Left lung (tissue), 10 donors: ENCODE results near the gene NUCB2. TPM values are rescaled to one million over a fixed set of nuclear protein-coding genes. Genes with fewer than 3 reads are reported as not detected.

Source experiments
- ATAC-seq: fragments of 200-7000 bp; cut with Tn5 transposase; one replicate; pipeline ENCODE4 v1.9.1; 2020; ENCODE audit warnings: moderate library complexity
- DNase-seq, 4 donors: peaks; one replicate each; pipeline ENCODE4 v3.0.0-alpha.2; 2013 to 2020
- H3K27ac ChIP-seq, 2 donors: fragments of 200-600 bp; sonication (generic) in 1 of 2; one replicate each; pipeline versions ENCODE4 v1.5.0 to v1.8.0; 2020 to 2021
- H3K27me3 ChIP-seq, 2 donors: fragments of 200-600 bp; sonication (generic) in 1 of 2; one replicate each; pipeline versions ENCODE4 v1.5.0 to v1.8.0; 2020 to 2021
- H3K36me3 ChIP-seq, 2 donors: fragments of 200-600 bp; sonication (generic) in 1 of 2; one replicate each; pipeline versions ENCODE4 v1.5.0 to v1.8.0; 2020 to 2021
- H3K4me1 ChIP-seq, 2 donors: fragments of 200-600 bp; one replicate each; pipeline ENCODE4 v1.8.0; 2021
- H3K4me3 ChIP-seq, 2 donors: fragments of 200-600 bp; sonication (generic) in 1 of 2; one replicate each; pipeline versions ENCODE4 v1.5.0 to v1.8.0; 2020 to 2021; ENCODE audit warnings: mild to moderate bottlenecking in 1 of 2
- H3K9me3 ChIP-seq, 2 donors: fragments of 200-600 bp; sonication (generic) in 1 of 2; one replicate each; pipeline versions ENCODE4 v1.5.0 to v1.8.0; 2020 to 2021
- intact Hi-C, 2 donors: fragments of 100-400 bp; cut with DNase I; formaldehyde crosslinking; loops; one replicate each; pipeline versions ENCODE4 v1.11.2 to v1.14.2; 2022
- polyA plus RNA-seq, 6 donors: library from polyadenylated mRNA; unstranded; fragments of 120-200 nt; gene quantifications; one replicate each; pipeline ENCODE4 v1.2.1, GENCODE V29; 2013; ENCODE audit not compliant: insufficient read length in 6 of 6
- total RNA-seq, 2 donors: library from RNA; stranded (reverse); fragmentation: NEBNext Ultra II Directional; extraction: Animal tissue kit (Norgen Biotek cat#: 25700); gene quantifications; one replicate each; pipeline ENCODE4 v1.2.1, GENCODE V29; 2021
- TF ChIP-seq, protein P1 (sequence below), 2 donors: fragments of 200-600 bp; sonication (generic) in 1 of 2; IDR thresholded peaks; one replicate each; pipeline versions ENCODE4 v1.5.0 to v1.8.0; 2021; ENCODE audit warnings: antibody characterized with exemption in 2 of 2
- donor health status: DM: no; HTN: yes; CAD: no.
- donor health status: DM: no; HTN: no; CAD: no.

The NUCB2 gene
- total and polyA plus RNA-seq, 8 donors: 77.3 to 132 (median 93.4) TPM

DNA sequence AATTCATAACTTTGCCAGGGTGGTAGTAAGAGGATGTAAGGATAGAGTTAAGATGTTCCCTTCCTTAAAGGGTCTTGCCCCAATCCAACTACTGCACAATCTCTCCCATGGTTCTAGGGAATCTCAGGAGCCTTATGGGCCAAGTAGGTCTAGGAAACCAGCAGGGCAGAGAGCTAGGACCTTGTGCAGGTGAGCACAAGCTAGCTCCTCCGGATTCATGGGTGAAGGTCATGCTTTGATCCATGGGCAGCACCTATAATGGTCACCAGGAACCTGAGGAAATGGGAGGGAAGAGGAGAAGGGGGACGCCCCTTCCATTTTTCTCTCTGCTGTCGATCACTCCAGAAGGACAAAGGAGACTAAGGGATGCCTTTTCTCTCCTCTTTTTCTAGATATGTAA, 95.1 kb downstream of the NUCB2 start:
- H3K9me3 ChIP-seq: peaks cover 19 to 77% of the 10 kb centered on the region in 2 donors
- no peaks in the 10 kb centered on the region for H3K27me3 ChIP-seq
- peaks cover 0 to 98% of the 10 kb centered on the region in 2 donors for H3K36me3 ChIP-seq
- no peak overlapping the region for H3K4me3 ChIP-seq
- TF ChIP-seq, protein P1, sequence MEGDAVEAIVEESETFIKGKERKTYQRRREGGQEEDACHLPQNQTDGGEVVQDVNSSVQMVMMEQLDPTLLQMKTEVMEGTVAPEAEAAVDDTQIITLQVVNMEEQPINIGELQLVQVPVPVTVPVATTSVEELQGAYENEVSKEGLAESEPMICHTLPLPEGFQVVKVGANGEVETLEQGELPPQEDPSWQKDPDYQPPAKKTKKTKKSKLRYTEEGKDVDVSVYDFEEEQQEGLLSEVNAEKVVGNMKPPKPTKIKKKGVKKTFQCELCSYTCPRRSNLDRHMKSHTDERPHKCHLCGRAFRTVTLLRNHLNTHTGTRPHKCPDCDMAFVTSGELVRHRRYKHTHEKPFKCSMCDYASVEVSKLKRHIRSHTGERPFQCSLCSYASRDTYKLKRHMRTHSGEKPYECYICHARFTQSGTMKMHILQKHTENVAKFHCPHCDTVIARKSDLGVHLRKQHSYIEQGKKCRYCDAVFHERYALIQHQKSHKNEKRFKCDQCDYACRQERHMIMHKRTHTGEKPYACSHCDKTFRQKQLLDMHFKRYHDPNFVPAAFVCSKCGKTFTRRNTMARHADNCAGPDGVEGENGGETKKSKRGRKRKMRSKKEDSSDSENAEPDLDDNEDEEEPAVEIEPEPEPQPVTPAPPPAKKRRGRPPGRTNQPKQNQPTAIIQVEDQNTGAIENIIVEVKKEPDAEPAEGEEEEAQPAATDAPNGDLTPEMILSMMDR (IDR thresholded peaks at IDR 0.05): no peak
- no peak for ATAC-seq
- no peaks in the 10 kb centered on the region for H3K4me1 ChIP-seq
- no peak overlapping the region for H3K27ac ChIP-seq
- intact Hi-C loops: no loop called here
- no peak for DNase-seq

GRCh38 chr11:17375547-17375946, 99.0 kb downstream of the NUCB2 start:
- DNase-seq: no peak
- Histone ChIP-seq H3K27ac (no peak overlapping the region), H3K36me3 (peaks cover 0 to 80% of the 10 kb centered on the region in 2 donors), H3K27me3 (no peaks in the 10 kb centered on the region), H3K4me1 (no peaks in the 10 kb centered on the region), H3K9me3 (peaks cover 15 to 61% of the 10 kb centered on the region in 2 donors), H3K4me3 (no peak overlapping the region)
- ATAC-seq: no peak
- intact Hi-C loops: no loop called here
- TF ChIP-seq, protein P1 (IDR thresholded peaks at IDR 0.05): no peak

DNA sequence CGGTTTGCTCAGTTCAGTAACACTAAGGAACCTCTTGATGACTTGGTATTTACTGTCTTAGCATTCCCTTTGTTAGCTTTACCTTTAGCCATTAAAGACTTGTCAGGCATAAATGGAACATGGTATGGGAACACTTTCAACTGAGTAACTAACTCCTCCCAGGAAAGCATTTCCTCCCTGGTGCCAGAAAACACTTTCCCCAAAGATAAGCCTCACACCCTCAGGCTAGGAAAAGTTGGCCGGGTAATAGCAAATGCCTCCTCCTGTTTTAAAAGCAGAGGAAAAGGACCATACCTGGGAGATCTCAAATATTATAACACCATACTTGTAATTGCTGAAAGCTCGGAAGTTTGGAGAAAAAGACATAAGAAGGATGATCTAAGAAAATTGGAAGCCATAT, 100.0 kb downstream of the NUCB2 start:
- no peak for ATAC-seq
- no peak for DNase-seq
- intact Hi-C loops: no loop called here
- H3K9me3 ChIP-seq: peaks cover 15 to 52% of the 10 kb centered on the region in 2 donors
- no peaks in the 10 kb centered on the region for H3K4me1 ChIP-seq
- peaks cover 0 to 71% of the 10 kb centered on the region in 2 donors for H3K36me3 ChIP-seq
- TF ChIP-seq, protein P1 (IDR thresholded peaks at IDR 0.05): no peak
- H3K27ac ChIP-seq: no peak overlapping the region
- H3K27me3 ChIP-seq: no peaks in the 10 kb centered on the region
- no peak overlapping the region for H3K4me3 ChIP-seq

GRCh38 chr11:17378655-17379054, 102.1 kb downstream of the NUCB2 start:
- Histone ChIP-seq H3K36me3 (peaks cover 0 to 49% of the 10 kb centered on the region in 2 donors), H3K27ac (no peak overlapping the region), H3K9me3 (peaks cover 0 to 30% of the 10 kb centered on the region in 2 donors), H3K27me3 (no peaks in the 10 kb centered on the region), H3K4me1 (no peaks in the 10 kb centered on the region), H3K4me3 (no peak overlapping the region)
- TF ChIP-seq, protein P1 (IDR thresholded peaks at IDR 0.05): no peak
- ATAC-seq: no peak
- intact Hi-C loops: no loop called here
- DNase-seq: no peak

DNA sequence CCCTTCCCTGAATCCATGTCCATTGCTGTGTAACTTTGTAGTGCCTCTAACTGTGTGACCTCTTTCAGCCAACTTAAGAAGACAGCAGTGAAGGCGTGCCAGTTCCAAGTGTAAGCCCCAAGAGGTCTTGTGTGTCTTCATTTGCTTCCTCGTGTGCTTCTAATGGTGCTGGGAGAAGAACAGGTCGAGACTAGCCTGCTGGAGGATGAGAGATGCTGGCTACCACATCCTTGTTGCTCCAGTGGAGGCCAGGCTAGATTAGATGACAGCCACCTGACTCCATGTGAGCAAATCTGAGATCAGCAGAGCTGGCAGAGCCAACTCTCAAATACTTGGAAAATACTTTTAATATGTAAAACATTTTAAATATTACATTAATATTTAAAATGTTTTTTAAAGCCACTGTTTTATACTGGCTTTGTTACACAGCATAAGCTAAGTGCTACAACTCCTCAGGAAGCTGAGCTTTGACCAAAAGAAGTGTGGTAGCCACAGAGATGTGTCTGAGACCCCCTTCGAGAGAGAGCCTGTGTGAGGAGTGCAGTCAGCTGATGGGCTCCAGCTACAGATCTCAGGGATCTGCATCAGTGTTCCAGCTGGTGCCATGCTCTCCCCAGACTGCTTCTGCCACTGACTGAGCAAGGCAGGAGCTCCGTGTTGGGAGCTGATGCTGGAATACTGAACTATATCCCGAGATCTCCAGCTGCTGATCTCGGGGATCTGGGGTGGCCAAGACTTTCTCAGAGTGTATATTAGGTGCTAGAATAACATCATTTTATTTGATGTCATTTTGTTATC, 103.0 kb downstream of the NUCB2 start:
- no peak overlapping the region for H3K27ac ChIP-seq
- no peak overlapping the region for H3K4me3 ChIP-seq
- no peaks in the 10 kb centered on the region for H3K27me3 ChIP-seq
- H3K36me3 ChIP-seq: peaks cover 0 to 40% of the 10 kb centered on the region in 2 donors
- ATAC-seq (no peak), DNase-seq (no peak)
- H3K9me3 ChIP-seq: peaks cover 0 to 21% of the 10 kb centered on the region in 2 donors
- no peaks in the 10 kb centered on the region for H3K4me1 ChIP-seq
- TF ChIP-seq, protein P1 (IDR thresholded peaks at IDR 0.05): no peak
- intact Hi-C loops: loop anchor here in 1 of 2 donors (10.0 kb wide), 1 partner anchor 125 kb away; no protein-coding TSS in a partner anchor
